NCI-H82 treated with DMSO at 0.1 percent for 48 hours (cell line): Measurements from ENCODE around the gene STK26.
"Not testable (repeated sequence)": the region's sequence is repeated elsewhere in the genome, so short reads cannot be mapped to it uniquely, and the experiment has no call there.

ENCODE experiments used
- DNase-seq: peaks from one replicate; lab custom pipeline; 2025; ENCODE audit not compliant: unreplicated experiment; lab: John Stamatoyannopoulos, UW

STK26 gene

DNA sequence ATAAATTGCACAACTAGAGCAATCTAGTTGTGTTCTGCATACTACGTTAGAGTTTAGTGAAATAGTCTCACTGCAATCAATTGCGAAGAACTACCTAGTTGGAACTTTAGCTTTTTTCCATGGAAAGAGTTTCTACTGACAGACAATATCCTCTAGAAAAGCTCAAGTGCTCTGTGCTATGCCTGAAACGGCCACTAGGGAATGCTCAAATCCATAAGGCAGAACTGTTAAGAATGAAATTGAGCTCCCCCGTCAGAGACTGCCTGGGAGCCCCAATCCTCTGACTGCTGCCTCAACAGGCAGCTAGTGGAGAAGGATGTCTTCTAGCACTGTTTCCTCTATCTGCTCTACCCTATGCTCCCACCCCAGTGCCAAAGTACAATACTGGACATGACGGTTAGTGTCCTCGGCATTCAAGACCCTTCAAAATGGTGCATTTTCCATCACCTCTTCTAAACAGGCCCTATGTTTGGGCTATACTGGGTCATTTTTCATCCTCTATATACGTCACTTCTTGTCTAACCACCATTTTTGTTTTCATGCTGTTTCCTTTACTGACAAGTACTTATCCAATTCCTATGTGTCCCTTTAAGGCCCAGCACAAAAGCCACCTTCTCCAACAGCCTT, 69.5 kb downstream of the STK26 start:
- peak; percentile 2 for DNase-seq

DNA sequence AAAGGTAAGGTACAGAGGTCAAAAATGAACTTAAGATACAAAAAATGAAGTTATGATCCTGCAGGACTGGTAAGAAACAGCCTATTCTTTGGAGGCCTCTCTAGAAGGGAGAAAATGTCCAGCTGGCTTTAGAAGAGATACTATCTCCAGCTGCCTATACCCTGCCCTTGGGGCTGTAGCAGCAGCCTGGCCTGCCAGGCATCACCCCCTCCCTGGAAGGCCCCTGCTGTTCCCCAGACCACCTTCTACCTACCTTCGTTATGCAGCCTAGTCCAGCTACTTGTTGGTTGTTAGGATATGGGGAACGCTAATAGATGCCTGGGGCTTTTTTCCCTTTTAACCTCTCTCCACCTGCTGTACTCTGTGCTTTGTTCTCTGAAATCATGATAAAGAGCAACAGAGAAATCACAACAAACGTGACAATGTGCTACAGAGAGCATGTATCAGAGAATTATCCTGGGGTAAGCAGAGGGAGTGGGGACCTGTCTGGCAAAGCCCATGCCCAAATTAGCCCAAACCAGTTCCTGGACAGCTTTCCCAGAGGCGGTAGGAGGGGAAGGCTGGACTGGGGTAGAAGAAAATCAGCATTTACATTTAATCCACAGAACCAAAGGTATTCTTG, 70.2 kb downstream of the STK26 start:
- no peak for DNase-seq

DNA sequence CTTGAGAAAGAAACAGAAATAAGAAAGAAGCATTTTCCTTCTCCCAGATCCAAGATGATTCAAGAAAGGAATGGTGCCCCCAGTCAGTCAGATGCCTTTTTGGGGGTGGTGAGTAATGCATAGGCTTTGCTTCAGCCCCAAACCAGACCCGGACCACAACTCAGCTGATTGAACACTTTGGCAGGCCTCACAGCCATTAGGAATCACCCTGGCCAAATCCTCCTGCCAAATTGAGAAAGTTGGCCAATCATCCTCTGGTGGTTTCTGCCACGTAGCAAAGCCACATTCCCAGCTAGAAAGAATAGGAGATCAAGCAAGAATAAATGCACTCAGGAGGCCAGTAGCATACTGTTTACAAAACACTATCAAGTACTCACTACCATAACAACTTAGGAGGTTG, 71.1 kb downstream of the STK26 start:
- DNase-seq, result no peak

DNA sequence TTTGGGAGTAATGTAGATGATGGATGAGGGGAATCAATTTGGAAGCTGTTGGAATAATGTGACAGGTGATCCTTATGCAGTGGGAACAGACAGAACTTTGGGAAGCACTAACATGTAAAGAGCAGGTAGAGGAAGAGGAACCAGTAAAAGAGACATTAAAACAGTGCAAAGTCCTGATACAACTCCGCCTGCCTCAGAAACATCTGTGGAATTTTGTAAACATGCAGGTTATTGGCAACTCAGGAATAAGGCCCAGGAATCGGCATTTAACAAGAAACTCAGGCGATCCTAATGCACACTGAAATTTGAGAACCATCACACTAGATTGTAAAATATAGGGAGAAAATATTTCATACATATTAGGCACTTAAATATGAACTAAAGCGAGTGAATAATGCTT, 75.6 kb downstream of the STK26 start:
- DNase-seq, result not testable (repeated sequence)

DNA sequence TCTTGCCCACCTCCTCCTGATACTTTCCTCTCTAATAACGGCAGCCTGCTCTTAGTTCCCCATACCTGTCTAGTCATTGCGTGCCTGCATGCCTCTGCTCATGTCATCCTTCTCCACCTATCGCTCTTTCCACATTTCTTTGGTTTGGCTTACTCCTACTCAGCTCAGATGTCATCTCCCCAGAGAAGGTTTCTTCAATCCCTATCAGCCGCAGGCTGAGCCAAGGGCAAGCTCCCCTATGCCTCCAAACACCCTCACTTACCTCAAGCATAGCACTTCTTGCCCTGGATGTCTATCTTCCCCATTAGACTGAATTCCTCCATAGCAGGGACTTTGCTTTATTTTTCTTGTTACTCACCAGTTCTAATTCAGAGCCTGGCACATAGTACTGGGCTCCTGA, 78.1 kb downstream of the STK26 start:
- DNase-seq, result no peak

DNA sequence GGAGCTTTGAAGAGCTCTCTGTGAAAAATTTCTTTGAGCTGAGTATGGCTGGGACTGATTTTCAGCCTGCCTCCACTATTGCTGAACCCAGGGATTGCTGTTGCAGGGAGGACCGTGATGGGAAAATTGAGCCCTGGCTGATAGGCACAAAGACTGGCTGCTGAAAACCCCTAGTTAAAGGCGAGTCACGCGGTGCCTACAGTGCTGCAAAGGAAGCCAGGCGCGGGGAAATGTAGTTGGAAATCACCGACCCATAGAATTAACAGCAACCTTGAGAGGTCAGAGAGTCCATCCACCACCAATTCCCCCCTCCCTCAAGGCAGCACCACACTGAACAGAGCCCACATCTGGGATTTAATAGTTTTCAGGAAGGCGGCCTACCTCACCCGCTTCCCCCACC, 78.7 kb downstream of the STK26 start:
- DNase-seq, result no peak

DNA sequence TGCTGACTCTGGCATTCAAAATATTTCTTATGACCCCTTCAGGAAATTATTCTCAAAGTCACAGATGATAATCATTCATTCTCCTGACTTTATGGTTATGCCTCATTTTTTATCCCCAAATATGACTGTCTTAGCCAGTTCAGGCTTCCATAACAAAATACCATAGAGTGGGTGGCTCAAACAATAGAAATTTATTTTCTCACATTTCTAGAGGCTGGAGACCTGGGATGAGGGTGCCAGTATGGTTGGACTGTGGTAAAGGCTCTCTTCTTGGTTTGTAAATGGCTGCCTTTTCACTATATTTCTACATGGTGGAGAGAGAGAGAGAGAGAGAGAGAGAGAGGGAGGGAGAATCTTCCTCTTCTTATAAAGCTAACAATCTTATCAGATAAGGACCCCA, 84.2 kb downstream of the STK26 start:
- DNase-seq, result no peak

DNA sequence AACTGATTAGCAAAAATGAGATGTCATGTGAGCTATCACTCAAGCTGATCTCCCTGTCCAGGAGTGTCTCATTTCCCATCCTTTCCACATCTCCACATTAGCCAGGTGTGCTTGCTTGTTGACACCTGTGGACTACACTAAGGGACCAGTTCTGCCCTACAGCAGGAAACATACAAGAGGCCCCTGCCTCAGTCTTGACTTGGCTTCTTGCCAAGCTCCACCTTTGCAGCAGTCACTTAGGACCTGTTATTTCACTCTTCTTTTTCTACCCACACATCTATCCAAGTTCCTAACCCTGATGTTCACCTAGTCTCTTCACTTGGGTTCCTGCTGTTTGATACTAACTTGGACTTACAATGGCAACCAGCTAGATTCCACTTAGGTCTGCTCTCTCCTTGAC, 91.5 kb downstream of the STK26 start:
- no peak for DNase-seq

DNA sequence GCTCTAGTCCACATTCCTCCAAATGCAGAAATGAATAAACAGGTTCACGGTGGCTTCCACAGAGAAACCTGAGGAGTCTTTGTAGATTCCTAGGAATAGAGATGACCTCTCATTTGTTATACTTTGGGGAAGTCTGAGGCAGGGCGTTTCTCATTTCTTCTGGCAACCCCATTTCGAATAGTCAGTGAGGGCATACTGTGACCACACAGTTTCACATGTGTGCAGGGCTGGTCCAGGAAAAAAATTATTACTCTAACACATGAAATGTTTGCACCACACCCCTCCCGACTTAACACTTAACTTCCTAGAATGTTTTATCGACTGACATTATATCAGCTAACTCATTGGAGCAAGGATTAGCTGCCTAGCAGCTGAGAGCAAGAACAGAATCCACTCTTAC, 92.7 kb downstream of the STK26 start:
- no peak for DNase-seq

DNA sequence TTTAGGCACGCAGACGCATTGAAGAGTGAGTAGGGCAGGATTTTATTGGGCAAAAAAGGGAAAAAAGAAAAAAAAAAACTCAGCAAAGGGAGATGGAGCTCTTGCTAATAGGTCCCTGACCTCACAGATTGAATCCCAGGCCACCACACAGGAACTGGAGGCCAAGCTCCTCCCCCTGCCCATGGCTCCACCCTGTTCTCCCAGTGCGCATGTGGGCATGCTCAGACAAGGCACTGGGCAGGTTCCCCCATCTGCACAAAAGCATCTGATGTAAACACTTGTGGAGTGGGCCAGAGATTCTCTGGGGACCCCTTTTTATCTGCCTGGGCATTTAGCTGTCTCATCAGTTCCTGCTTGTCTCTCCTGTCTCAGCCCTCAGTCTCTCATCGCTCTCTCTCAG, 95.3 kb downstream of the STK26 start:
- no peak for DNase-seq

DNA sequence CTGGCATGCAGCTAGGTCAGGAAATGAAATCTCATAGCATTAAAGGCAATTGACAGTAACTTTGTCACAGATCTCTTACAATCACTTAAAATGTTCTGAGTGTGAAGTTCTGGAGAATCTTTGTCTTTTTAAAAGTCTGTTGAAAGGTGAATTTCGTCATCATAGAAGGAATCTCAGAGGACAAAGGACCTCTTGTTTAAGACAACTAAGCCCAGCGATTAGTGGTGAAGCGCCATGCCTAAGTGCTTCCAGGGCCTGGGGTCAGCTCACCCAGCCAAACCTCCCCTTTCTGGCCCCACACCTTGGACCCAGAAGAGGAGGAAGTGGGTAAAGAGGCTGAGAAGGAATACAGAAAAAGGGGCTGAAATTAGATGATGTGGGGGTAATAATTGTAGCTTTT, 96.2 kb downstream of the STK26 start:
- no peak for DNase-seq

DNA sequence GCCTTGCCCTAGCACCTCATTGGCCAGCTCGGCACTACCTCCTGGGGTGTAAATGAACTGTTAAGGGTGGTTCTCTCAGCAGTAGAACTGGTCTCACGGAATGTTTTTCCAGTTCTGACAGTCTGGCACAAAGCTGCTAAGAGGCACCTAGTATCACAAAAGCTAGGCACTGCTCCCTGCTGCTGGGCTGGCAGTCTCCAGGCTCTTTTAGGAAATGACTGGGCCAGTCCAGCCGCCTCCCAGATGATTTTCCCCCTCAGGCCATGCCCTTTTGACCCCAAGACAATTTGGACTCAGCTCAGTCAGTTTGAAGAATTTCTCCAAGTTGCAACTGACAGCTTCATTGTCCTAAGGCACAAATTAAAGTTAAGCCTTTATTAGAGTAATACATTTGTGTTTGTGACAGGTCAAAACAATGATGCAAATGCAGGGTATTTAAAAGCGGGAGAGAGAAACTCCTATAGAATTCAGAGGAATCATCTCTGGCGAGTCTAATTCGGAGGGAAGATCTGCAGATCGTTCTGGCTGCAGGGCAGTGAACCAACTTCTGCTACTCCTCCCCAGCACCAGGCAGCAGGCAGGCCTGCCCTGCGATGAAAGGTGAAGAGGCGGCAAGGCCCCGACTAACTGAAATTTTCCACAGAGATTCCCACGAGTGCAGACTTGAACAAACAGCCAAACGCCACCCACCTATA, 96.9 kb downstream of the STK26 start:
- DNase-seq, result no peak

DNA sequence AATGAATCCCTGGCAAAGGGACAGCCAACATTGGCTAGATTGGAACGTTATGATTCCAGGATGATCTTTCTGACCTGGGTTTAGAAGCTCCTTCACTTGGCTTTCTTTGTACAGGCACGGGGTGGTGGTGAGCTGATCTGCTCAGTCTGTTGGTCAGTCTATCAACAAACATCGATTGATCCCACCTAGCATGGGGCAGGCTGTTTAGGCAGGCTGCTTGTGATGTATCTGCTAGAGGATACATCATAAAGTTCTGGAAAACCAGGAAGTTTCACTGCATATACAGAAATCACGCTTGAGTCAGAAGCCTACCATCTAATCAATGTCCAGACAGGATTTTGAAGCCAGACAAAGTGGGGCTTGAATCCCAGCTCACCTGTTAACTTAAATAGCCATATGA, 97.8 kb downstream of the STK26 start:
- no peak for DNase-seq
